Measurements from ENCODE around the gene CCDC30.

Gene CCDC30

DNA sequence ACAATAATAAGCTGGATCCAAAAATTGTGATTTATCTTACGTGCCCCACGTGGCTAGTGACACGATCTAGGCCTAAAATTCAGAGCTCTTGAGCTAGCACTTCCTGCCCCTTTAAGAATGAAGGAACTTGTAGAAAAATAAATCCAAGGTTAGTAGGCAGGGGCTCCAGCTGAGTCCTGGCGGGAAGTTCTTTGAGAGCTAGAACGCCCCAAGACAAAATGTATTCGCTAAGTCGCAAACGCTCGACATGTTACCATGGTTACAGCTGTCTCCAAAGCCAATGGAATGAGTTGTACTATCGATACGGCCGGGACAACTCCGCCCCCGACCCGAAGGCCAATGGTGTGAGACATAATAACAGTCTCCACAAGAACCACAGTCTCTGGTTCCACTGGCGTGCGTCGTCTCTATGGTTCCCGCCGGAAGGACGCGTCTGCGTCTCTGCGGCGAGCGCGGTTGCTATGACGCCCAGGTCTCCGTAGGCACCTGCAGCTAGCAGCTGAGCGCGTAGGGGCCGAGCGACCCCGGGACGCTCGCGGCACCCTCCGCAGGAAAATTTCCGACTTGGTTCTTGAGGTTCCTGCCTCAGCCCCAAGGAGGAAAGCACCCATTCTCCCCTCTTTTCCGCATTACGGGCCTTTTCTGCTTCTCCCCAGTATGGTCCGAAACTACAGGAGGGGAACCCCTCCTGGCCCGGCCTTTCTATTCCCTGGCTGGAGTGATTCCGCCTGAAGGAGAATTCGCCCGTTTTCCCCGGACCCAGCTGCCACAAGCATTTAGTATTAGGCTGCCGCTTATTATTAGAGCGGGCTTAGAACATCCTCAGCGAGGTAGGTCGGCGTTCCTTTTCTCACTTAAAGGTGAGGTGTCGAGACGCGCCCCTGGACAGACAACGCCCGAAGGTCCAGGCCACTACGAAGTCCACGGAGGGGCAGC lies at the start of gene CCDC30:
TSS of gene CCDC30 (plus strand) at position 459 of the 936 bp plus-strand sequence. CDS start 17,266 bp downstream, outside the sequence.
- peak within 1 kb of the TSS; percentile 61 for H3K27ac ChIP-seq

DNA sequence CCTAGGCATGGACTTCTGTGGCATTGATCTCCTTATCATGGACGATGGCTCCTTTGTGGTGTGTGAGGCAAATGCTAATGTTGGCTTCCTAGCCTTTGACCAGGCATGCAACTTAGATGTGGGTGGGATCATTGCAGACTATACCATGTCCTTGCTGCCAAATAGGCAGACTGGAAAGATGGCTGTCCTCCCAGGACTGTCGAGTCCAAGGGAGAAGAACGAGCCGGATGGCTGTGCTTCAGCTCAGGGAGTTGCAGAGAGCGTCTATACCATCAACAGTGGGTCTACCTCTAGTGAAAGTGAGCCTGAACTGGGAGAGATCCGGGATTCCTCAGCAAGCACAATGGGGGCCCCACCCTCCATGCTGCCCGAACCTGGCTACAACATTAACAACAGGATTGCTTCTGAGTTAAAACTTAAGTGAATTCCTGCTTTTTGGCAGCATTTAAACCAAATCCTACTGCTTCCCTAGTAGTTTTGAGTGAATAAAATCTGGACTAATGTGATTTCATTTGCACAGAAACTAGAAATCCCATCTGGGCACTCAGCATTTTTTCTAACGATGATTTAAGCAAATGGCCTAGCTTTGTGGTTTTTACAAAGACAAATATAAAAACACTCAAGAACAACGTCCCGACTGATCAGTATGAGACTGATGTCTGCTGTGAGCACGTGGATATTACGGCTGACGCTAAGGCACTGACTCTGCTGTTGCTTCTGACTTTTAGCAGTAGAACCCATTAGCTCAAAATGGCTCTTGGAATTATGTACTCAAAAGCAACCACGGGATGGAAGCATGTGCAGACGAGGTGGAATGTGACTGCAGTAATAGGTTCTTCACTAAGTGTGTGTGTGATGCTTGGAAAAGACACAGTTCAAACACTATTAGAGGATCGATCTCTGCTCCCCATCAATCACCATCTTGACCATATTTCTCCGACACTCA lies 48.3 kb upstream of the CCDC30 start:
- no peaks in the 10 kb centered on the region for H3K36me3 ChIP-seq (ENCODE audit: control insufficient read depth, insufficient read depth, low read length)
- H3K4me1 ChIP-seq, result no peaks in the 10 kb centered on the region
- H3K27ac ChIP-seq, result no peak overlapping the region
- H3K79me2 ChIP-seq, result no peaks in the 10 kb centered on the region
- H3K4me2 ChIP-seq (ENCODE audit: low read length), result no peak overlapping the region
- H3K4me3 ChIP-seq (ENCODE audit: low read depth, low read length), result no peak overlapping the region
- no peaks in the 10 kb centered on the region for H3K27me3 ChIP-seq (ENCODE audit: control insufficient read depth, insufficient read depth, low read length)
- H3K9ac ChIP-seq, result no peak overlapping the region
- TF ChIP-seq, protein P1, sequence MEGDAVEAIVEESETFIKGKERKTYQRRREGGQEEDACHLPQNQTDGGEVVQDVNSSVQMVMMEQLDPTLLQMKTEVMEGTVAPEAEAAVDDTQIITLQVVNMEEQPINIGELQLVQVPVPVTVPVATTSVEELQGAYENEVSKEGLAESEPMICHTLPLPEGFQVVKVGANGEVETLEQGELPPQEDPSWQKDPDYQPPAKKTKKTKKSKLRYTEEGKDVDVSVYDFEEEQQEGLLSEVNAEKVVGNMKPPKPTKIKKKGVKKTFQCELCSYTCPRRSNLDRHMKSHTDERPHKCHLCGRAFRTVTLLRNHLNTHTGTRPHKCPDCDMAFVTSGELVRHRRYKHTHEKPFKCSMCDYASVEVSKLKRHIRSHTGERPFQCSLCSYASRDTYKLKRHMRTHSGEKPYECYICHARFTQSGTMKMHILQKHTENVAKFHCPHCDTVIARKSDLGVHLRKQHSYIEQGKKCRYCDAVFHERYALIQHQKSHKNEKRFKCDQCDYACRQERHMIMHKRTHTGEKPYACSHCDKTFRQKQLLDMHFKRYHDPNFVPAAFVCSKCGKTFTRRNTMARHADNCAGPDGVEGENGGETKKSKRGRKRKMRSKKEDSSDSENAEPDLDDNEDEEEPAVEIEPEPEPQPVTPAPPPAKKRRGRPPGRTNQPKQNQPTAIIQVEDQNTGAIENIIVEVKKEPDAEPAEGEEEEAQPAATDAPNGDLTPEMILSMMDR (IDR thresholded peaks at IDR 0.05), result no peak
- H2AFZ ChIP-seq, result no peak overlapping the region
- no peaks in the 10 kb centered on the region for H3K9me3 ChIP-seq (ENCODE audit: control insufficient read depth, low read length)

More for the DNA sequence above, at the start of gene CCDC30:
- Histone ChIP-seq H3K4me1 (no peaks in the 10 kb centered on the region), H3K27me3 (ENCODE audit: control insufficient read depth, insufficient read depth, low read length) (no peaks in the 10 kb centered on the region), H3K4me3 (ENCODE audit: low read depth, low read length) (peak within 1 kb of the TSS; percentile 88), H3K9me3 (ENCODE audit: control insufficient read depth, low read length) (no peaks in the 10 kb centered on the region), H3K9ac (no peak within 1 kb of the TSS), H3K4me2 (ENCODE audit: low read length) (peak within 1 kb of the TSS; percentile 92), H3K79me2 (no peaks in the 10 kb centered on the region), H2AFZ (peak within 1 kb of the TSS; percentile 82), H3K36me3 (ENCODE audit: control insufficient read depth, insufficient read depth, low read length) (no peaks in the 10 kb centered on the region)
- TF ChIP-seq, protein P1 (IDR thresholded peaks at IDR 0.05), result no peak

DNA sequence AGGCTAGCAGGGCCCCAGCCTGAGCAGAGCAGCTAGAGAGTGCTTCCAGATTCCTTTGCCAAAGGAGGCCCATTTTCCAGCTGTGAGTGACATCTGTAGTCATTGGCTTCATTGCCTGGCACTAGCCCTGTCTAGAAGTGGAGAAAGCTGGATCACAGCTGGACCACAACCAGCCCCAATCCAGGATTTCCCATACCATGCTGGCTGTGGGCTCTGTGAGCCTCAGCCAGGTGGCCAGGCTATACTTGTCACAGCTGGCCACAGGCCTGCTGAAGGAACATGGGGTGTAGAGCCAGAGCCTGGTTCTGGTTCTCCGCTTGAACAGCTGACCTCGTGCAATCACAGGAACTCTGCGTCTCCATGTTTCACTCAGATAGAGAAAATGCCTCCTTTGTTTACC lies 45.9 kb upstream of the CCDC30 start:
- H3K4me3 ChIP-seq (ENCODE audit: low read depth, low read length), result no peak overlapping the region
- no peaks in the 10 kb centered on the region for H3K27me3 ChIP-seq (ENCODE audit: control insufficient read depth, insufficient read depth, low read length)
- no peak overlapping the region for H3K4me2 ChIP-seq (ENCODE audit: low read length)
- peaks cover 6% of the 10 kb centered on the region for H3K4me1 ChIP-seq
- H3K9me3 ChIP-seq (ENCODE audit: control insufficient read depth, low read length), result no peaks in the 10 kb centered on the region
- no peak overlapping the region for H2AFZ ChIP-seq
- H3K27ac ChIP-seq, result no peak overlapping the region
- H3K79me2 ChIP-seq, result no peaks in the 10 kb centered on the region
- H3K36me3 ChIP-seq (ENCODE audit: control insufficient read depth, insufficient read depth, low read length), result no peaks in the 10 kb centered on the region
- TF ChIP-seq, protein P1 (IDR thresholded peaks at IDR 0.05), result no peak
- H3K9ac ChIP-seq, result no peak overlapping the region

DNA sequence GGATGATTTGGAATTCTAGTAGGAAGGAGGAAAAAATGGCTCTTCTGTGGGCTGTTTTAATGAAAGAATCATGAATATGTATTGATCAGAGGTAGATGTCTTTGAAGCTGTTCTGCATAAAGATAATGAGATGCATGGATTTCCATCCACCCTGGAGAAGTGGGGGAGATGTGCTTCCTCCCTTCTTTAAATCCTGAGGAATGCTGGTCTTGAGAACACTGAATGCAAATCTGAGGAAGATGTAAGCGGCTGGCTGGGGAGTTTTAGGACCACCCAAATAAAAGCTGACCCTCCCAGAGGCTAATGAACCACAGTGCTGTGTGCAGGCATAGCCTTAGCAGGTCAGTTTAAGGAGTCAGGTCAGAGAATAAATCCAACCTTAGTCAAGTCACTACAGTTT lies 44.6 kb upstream of the CCDC30 start:
- no peaks in the 10 kb centered on the region for H3K9me3 ChIP-seq (ENCODE audit: control insufficient read depth, low read length)
- H3K79me2 ChIP-seq, result no peaks in the 10 kb centered on the region
- H3K4me2 ChIP-seq (ENCODE audit: low read length), result no peak overlapping the region
- TF ChIP-seq, protein P1 (IDR thresholded peaks at IDR 0.05), result no peak
- H3K9ac ChIP-seq, result no peak overlapping the region
- no peaks in the 10 kb centered on the region for H3K36me3 ChIP-seq (ENCODE audit: control insufficient read depth, insufficient read depth, low read length)
- peaks cover 6% of the 10 kb centered on the region for H3K4me1 ChIP-seq
- no peaks in the 10 kb centered on the region for H3K27me3 ChIP-seq (ENCODE audit: control insufficient read depth, insufficient read depth, low read length)
- H2AFZ ChIP-seq, result no peak overlapping the region
- H3K27ac ChIP-seq, result no peak overlapping the region
- no peak overlapping the region for H3K4me3 ChIP-seq (ENCODE audit: low read depth, low read length)
